ENCODE results near the gene MACROD2. TPM values are rescaled to one million over a fixed set of nuclear protein-coding genes. Genes with fewer than 3 reads are reported as not detected.
A peak's percentile ranks its signal among the peaks of the same experiment; 100 is the strongest.

MACROD2 gene
- total RNA-seq, 1 donor from 2014 or later: 1.6 TPM

DNA sequence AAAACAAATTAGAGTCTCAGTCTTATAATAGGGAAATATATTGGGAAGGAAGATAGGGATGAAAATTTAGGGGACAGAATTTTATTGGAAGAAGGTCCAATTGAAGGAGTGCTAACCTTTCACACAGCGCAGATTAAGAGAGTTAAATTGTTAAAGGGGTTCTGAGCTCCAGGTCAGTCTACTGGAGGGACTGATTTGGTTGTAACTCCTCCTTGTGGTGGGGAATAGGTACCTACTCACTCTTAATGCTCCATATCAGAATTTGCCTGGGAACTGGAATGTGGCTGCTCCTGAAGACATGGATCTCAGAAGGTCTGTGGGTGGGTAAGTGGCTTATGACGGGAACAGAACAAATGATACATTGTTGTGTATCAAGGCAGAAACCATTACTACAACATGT lies 198.6 kb downstream of the MACROD2 start:
- no peak for FAIRE-seq

GRCh38 chr20:14197097-14197496 lies 201.8 kb downstream of the MACROD2 start:
- TF ChIP-seq, protein P1, sequence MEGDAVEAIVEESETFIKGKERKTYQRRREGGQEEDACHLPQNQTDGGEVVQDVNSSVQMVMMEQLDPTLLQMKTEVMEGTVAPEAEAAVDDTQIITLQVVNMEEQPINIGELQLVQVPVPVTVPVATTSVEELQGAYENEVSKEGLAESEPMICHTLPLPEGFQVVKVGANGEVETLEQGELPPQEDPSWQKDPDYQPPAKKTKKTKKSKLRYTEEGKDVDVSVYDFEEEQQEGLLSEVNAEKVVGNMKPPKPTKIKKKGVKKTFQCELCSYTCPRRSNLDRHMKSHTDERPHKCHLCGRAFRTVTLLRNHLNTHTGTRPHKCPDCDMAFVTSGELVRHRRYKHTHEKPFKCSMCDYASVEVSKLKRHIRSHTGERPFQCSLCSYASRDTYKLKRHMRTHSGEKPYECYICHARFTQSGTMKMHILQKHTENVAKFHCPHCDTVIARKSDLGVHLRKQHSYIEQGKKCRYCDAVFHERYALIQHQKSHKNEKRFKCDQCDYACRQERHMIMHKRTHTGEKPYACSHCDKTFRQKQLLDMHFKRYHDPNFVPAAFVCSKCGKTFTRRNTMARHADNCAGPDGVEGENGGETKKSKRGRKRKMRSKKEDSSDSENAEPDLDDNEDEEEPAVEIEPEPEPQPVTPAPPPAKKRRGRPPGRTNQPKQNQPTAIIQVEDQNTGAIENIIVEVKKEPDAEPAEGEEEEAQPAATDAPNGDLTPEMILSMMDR (IDR thresholded peaks at IDR 0.05; ENCODE audit: insufficient read depth, low read length, severe bottlenecking): no peak
- H3K4me3 ChIP-seq (ENCODE audit: low read depth, low read length): no peak overlapping the region
- FAIRE-seq: no peak
- no peak for DNase-seq (ENCODE audit: low read depth)
- no peaks in the 10 kb centered on the region for H3K27me3 ChIP-seq (ENCODE audit: control insufficient read depth, insufficient read depth, low read length)
- H3K36me3 ChIP-seq (ENCODE audit: control insufficient read depth, insufficient read depth, low read length): no peaks in the 10 kb centered on the region

More for the DNA sequence above, 198.6 kb downstream of the MACROD2 start:
- no peaks in the 10 kb centered on the region for H3K27me3 ChIP-seq (ENCODE audit: control insufficient read depth, insufficient read depth, low read length)
- no peak overlapping the region for H3K4me3 ChIP-seq (ENCODE audit: low read depth, low read length)
- H3K36me3 ChIP-seq (ENCODE audit: control insufficient read depth, insufficient read depth, low read length): no peaks in the 10 kb centered on the region
- TF ChIP-seq, protein P1 (IDR thresholded peaks at IDR 0.05; ENCODE audit: insufficient read depth, low read length, severe bottlenecking): no peak
- DNase-seq (ENCODE audit: low read depth): peak; percentile 25

GRCh38 chr20:14198416-14198815 lies 203.1 kb downstream of the MACROD2 start:
- no peak for FAIRE-seq
- no peak for DNase-seq (ENCODE audit: low read depth)
- H3K4me3 ChIP-seq (ENCODE audit: low read depth, low read length): no peak overlapping the region
- no peaks in the 10 kb centered on the region for H3K36me3 ChIP-seq (ENCODE audit: control insufficient read depth, insufficient read depth, low read length)
- TF ChIP-seq, protein P1 (IDR thresholded peaks at IDR 0.05; ENCODE audit: insufficient read depth, low read length, severe bottlenecking): no peak
- no peaks in the 10 kb centered on the region for H3K27me3 ChIP-seq (ENCODE audit: control insufficient read depth, insufficient read depth, low read length)

DNA sequence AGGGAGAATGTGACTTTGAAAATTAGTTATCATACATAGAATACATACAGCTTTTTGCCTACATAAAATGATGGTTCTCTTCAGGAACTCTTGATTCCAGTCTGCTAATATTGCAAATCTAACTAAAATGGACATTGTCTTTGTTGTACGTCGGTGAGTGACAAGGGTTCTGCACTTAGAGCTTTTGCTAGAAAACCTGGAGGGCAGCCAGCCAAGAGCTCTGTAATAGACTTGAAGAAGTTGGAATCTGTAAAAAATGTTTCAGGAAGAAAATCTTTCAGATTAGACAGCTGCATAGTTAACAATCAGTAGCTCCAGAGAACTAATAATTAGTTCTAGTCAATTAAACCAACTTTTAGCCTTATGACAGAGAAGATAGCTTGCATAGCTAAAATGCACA lies 203.8 kb downstream of the MACROD2 start:
- TF ChIP-seq, protein P1 (IDR thresholded peaks at IDR 0.05; ENCODE audit: insufficient read depth, low read length, severe bottlenecking): no peak
- H3K36me3 ChIP-seq (ENCODE audit: control insufficient read depth, insufficient read depth, low read length): no peaks in the 10 kb centered on the region
- no peak overlapping the region for H3K4me3 ChIP-seq (ENCODE audit: low read depth, low read length)
- no peaks in the 10 kb centered on the region for H3K27me3 ChIP-seq (ENCODE audit: control insufficient read depth, insufficient read depth, low read length)
- no peak for DNase-seq (ENCODE audit: low read depth)
- FAIRE-seq: no peak

- Histone ChIP-seq H3K4me3 (ENCODE audit: low read depth, low read length) (no peak overlapping the region), H3K27me3 (ENCODE audit: control insufficient read depth, insufficient read depth, low read length) (no peaks in the 10 kb centered on the region), H3K36me3 (ENCODE audit: control insufficient read depth, insufficient read depth, low read length) (no peaks in the 10 kb centered on the region)
- DNase-seq (ENCODE audit: low read depth) (no peak), FAIRE-seq (no peak)
- TF ChIP-seq, protein P1 (IDR thresholded peaks at IDR 0.05; ENCODE audit: insufficient read depth, low read length, severe bottlenecking): no peak
These were observed 208.3 kb downstream of the MACROD2 start for GRCh38 chr20:14203657-14204056.

DNA sequence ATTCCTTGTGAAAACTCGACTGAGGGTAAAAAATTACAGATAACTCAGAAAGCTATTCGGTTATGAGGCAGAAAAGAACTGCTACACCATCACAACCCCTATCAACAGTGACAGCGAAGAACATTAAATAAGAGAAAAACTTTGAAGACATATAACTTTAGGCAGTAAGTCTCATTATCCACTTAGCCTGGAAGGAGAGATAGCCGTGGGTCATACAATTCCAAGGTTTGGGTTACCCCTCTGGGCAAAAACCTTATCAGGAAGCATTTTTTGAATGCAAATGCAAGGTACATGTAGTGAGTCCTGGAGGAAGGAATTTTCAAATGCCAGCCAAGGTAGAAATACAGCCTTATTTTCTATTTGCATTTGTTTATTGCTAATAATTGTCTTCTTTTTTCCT lies 212.3 kb downstream of the MACROD2 start:
- no peak for FAIRE-seq
- Histone ChIP-seq H3K4me3 (ENCODE audit: low read depth, low read length) (no peak overlapping the region), H3K27me3 (ENCODE audit: control insufficient read depth, insufficient read depth, low read length) (no peaks in the 10 kb centered on the region), H3K36me3 (ENCODE audit: control insufficient read depth, insufficient read depth, low read length) (no peaks in the 10 kb centered on the region)
- TF ChIP-seq, protein P1 (IDR thresholded peaks at IDR 0.05; ENCODE audit: insufficient read depth, low read length, severe bottlenecking): no peak
- no peak for DNase-seq (ENCODE audit: low read depth)

All from bronchial epithelial cell (primary cell).